HG03064 (cell line): ENCODE measurements around the gene CYB5R4.

Source experiments
- ATAC-seq: cut with Tn5 transposase; IDR thresholded peaks from one replicate; pipeline ENCODE4 v1.9.1; 2021; ENCODE audit warnings: low read depth; ENCODE audit not compliant: unreplicated experiment

The CYB5R4 gene

GRCh38 chr6:83859410-83860358 is at the start of gene CYB5R4:
Gene CYB5R4, plus strand, starts transcription at chr6:83859689. Its CDS starts 94 bp downstream, at chr6:83859783.
- peak; percentile 98 for ATAC-seq

- no peak for ATAC-seq
Measured at GRCh38 chr6:83812595-83812994, 46.9 kb upstream of the CYB5R4 start.

GRCh38 chr6:83815631-83816272 is 43.7 kb upstream of the CYB5R4 start:
- ATAC-seq = no peak

- no peak for ATAC-seq
Measured at GRCh38 chr6:83822629-83823169, 36.8 kb upstream of the CYB5R4 start.

GRCh38 chr6:83824388-83824801 is 35.1 kb upstream of the CYB5R4 start:
- no peak for ATAC-seq

GRCh38 chr6:83824831-83825230 is 34.7 kb upstream of the CYB5R4 start:
- ATAC-seq = no peak

GRCh38 chr6:83827050-83827449 is 32.4 kb upstream of the CYB5R4 start:
- no peak for ATAC-seq

- ATAC-seq = no peak
Measured at GRCh38 chr6:83838727-83839126, 20.8 kb upstream of the CYB5R4 start.

GRCh38 chr6:83844170-83844569 is 15.3 kb upstream of the CYB5R4 start:
- ATAC-seq = no peak

- ATAC-seq = no peak
Measured at GRCh38 chr6:83846291-83846690, 13.2 kb upstream of the CYB5R4 start.

- ATAC-seq = no peak
Measured at GRCh38 chr6:83847179-83847578, 12.3 kb upstream of the CYB5R4 start.

GRCh38 chr6:83849127-83849526 is 10.4 kb upstream of the CYB5R4 start:
- ATAC-seq = no peak

GRCh38 chr6:83849610-83850009 is 9.9 kb upstream of the CYB5R4 start:
- ATAC-seq = no peak

GRCh38 chr6:83852528-83853177 is 6.8 kb upstream of the CYB5R4 start:
- no peak for ATAC-seq

GRCh38 chr6:83853178-83854000 is 6.1 kb upstream of the CYB5R4 start, which contains the start of gene RIPPLY2:
Gene RIPPLY2, plus strand, starts transcription at chr6:83853360. Its CDS starts 57 bp downstream, at chr6:83853417.
- no peak for ATAC-seq

GRCh38 chr6:83854001-83854501 is 5.4 kb upstream of the CYB5R4 start:
- no peak for ATAC-seq

GRCh38 chr6:83854766-83855165 is 4.7 kb upstream of the CYB5R4 start:
- no peak for ATAC-seq

GRCh38 chr6:83860359-83860755 is 868 bp downstream of the CYB5R4 start:
- ATAC-seq = no peak

- ATAC-seq = no peak
Measured at GRCh38 chr6:83860782-83861495, 1.4 kb downstream of the CYB5R4 start.
